T-helper 1 cell treated with Interleukin-12 subunit alpha and Interleukin-12 subunit beta and Interleukin-4 antibody, amounts not matched to agents 30 ng/mL and 1 ng/mL, for 36 hours (primary cell): ENCODE results near the gene C22orf31. TPM values are rescaled to one million over a fixed set of nuclear protein-coding genes. Genes with fewer than 3 reads are reported as not detected.
"Not testable (repeated sequence)": the region's sequence is repeated elsewhere in the genome, so short reads cannot be mapped to it uniquely, and the experiment has no call there.

Experiments
- intact Hi-C: fragments of 100-400 bp; cut with micrococcal nuclease; formaldehyde crosslinking; loops from one replicate; pipeline ENCODE4 v1.15.1; 2024
- total RNA-seq: library from RNA; stranded (reverse); gene quantifications from 2 replicates; pipeline ENCODE4 v1.2.3, GENCODE V29; 2022

C22orf31 gene
- total RNA-seq = not detected in 2 replicates

- intact Hi-C loops = no loop called here
These were observed at the start of gene C22orf31 for GRCh38 chr22:29061773-29062172. C22orf31 (minus strand) TSS chr22:29061831; CDS start chr22:29061792, 39 bp downstream.

GRCh38 chr22:29110946-29111345, 49.3 kb upstream of the C22orf31 start:
- intact Hi-C loops = no loop called here

GRCh38 chr22:29109822-29110221, 48.2 kb upstream of the C22orf31 start:
- intact Hi-C loops = no loop called here

- intact Hi-C loops = no loop called here
These were observed 46.5 kb upstream of the C22orf31 start for GRCh38 chr22:29108137-29108536.

GRCh38 chr22:29106839-29107238, 45.2 kb upstream of the C22orf31 start:
- intact Hi-C loops = no loop called here

- intact Hi-C loops = no loop called here
These were observed 43.8 kb upstream of the C22orf31 start for GRCh38 chr22:29105468-29105867.

- intact Hi-C loops = no loop called here
These were observed 41.5 kb upstream of the C22orf31 start for GRCh38 chr22:29103121-29103520.

GRCh38 chr22:29102300-29102699, 40.7 kb upstream of the C22orf31 start:
- intact Hi-C loops = no loop called here

- intact Hi-C loops = no loop called here
These were observed 36.7 kb upstream of the C22orf31 start for GRCh38 chr22:29098296-29098695.

- intact Hi-C loops = no loop called here
These were observed 35.4 kb upstream of the C22orf31 start for GRCh38 chr22:29096736-29097669.

- intact Hi-C loops = no loop called here
These were observed 33.8 kb upstream of the C22orf31 start for GRCh38 chr22:29095459-29095858.

- intact Hi-C loops = no loop called here
These were observed 32.1 kb upstream of the C22orf31 start for GRCh38 chr22:29093501-29094300.

GRCh38 chr22:29093030-29093429, 31.4 kb upstream of the C22orf31 start:
- intact Hi-C loops = no loop called here

GRCh38 chr22:29092243-29092642, 30.6 kb upstream of the C22orf31 start:
- intact Hi-C loops = no loop called here

- intact Hi-C loops = no loop called here
These were observed 28.4 kb upstream of the C22orf31 start for GRCh38 chr22:29090039-29090438.

GRCh38 chr22:29089507-29089906, 27.9 kb upstream of the C22orf31 start:
- intact Hi-C loops = no loop called here

GRCh38 chr22:29088809-29089208, 27.2 kb upstream of the C22orf31 start:
- intact Hi-C loops = no loop called here

GRCh38 chr22:29087012-29087411, 25.4 kb upstream of the C22orf31 start:
- intact Hi-C loops = no loop called here

- intact Hi-C loops = no loop called here
These were observed 22.4 kb upstream of the C22orf31 start for GRCh38 chr22:29083933-29084591.

- intact Hi-C loops = not testable (repeated sequence)
These were observed 21.9 kb upstream of the C22orf31 start for GRCh38 chr22:29083576-29083932.

GRCh38 chr22:29082826-29083545, 21.4 kb upstream of the C22orf31 start:
- intact Hi-C loops = no loop called here
